Measurements from ENCODE around the gene ZCCHC8.

DNA sequence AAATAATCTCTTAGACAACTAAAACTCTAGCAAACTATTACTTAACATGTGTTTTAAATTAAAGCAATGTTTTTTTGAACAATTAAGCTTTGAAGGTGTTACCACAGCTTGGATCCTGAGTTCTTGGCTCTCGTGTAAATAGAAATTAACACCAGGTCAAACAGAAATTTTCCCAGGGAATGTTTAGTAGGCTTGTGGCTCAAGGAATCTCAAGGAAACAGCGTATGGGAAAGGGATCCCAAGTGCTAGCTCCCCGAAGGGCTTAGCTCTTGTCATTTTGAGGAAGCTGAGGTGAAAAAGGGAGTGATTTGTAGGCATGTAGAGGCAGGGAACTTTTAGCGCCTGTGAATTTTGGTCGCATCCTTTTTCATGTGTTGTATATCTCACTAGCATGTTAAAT, 37.8 kb upstream of the ZCCHC8 start:
- no peak for TF ChIP-seq PATZ1 (CRISPR knock-in tag; IDR thresholded peaks at IDR 0.05; ENCODE audit: borderline replicate concordance)
- no peak for TF ChIP-seq TCF4 (CRISPR knock-in tag; IDR thresholded peaks at IDR 0.05; ENCODE audit: borderline replicate concordance)
- TF ChIP-seq, protein P1, sequence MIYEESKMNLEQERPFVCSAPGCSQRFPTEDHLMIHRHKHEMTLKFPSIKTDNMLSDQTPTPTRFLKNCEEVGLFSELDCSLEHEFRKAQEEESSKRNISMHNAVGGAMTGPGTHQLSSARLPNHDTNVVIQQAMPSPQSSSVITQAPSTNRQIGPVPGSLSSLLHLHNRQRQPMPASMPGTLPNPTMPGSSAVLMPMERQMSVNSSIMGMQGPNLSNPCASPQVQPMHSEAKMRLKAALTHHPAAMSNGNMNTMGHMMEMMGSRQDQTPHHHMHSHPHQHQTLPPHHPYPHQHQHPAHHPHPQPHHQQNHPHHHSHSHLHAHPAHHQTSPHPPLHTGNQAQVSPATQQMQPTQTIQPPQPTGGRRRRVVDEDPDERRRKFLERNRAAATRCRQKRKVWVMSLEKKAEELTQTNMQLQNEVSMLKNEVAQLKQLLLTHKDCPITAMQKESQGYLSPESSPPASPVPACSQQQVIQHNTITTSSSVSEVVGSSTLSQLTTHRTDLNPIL (CRISPR knock-in tag; IDR thresholded peaks at IDR 0.05; ENCODE audit: low read depth) = no peak
- TF ChIP-seq ARNTL (CRISPR knock-in tag; IDR thresholded peaks at IDR 0.05; ENCODE audit: borderline replicate concordance, low read depth) = no peak
- TF ChIP-seq CSDC2 (CRISPR knock-in tag; IDR thresholded peaks at IDR 0.05) = no peak
- no peak for TF ChIP-seq ZFP30 (CRISPR knock-in tag; IDR thresholded peaks at IDR 0.05)
- TF ChIP-seq RARB (CRISPR knock-in tag; IDR thresholded peaks at IDR 0.05) = no peak
- TF ChIP-seq ZNF8 (CRISPR knock-in tag; IDR thresholded peaks at IDR 0.05) = no peak
